CD4-positive, alpha-beta T cell treated with Interleukin-15 for 4 hours (primary cell): Measurements from ENCODE around the gene PIH1D2.
"Not testable (repeated sequence)": the region's sequence is repeated elsewhere in the genome, so short reads cannot be mapped to it uniquely, and the experiment has no call there.

Experiments
- DNase-seq: peaks from one replicate; pipeline ENCODE4 v3.0.0-alpha.2; 2020; ENCODE audit warnings: low spot score

Gene PIH1D2

GRCh38 chr11:112073941-112074811, at the start of gene PIH1D2, which contains the start of gene NKAPD1:
TSS of gene PIH1D2 (minus strand) at chr11:112074017. CDS start at chr11:112073174, 843 bp downstream.
TSS of gene NKAPD1 (plus strand) at chr11:112074299. CDS start at chr11:112075575, 1,276 bp downstream.
- DNase-seq: peak; percentile 87

DNA sequence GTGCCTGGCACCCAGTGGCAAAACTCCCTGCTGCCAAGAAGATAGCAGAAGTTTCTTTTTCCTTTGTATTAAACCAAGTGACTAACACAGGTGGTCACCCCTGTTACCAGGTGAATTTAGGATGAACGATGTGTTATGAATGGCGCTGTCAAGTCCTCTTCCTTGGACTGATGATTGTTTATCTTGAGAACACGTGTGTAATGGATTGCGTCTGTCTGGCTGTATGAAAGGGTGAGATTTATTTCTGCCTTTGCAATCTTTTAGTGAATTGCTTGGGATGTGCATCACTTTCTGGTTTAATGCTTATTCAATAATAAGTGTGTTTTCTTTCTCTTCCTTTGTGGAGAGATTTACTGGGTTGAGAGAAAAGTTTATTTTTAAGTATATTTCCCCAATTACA, 49.3 kb upstream of the PIH1D2 start:
- DNase-seq: no peak

DNA sequence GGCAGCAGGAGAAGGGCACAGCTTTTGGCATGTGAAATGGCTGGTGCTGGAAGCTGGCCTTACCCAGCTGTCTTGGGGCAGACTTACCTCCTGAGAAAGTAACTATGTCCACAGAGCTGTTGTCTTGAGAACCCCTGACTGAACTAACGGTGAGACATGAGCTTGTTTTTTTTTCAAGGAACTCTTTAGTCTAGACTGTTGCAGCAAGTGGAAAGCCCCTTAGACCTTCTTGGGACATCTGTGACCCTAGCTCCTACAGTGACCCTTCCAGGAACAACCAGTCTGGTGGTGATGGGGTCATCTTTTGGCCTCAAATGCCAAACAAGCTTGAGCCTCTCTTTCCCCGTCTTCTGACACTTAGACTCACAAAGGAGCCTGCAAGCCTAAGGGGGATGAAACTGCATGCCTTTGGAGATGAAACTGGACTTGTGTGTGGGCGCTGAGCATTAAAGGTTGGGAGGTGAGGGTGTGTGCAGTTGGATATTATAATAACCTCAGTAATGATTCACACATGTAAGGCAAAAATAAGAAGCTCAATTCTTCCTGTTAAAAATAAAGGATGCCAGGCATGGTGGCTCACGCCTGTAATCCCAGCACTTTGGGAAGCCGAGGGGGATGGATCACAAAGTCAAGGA, 48.3 kb upstream of the PIH1D2 start:
- DNase-seq: no peak

DNA sequence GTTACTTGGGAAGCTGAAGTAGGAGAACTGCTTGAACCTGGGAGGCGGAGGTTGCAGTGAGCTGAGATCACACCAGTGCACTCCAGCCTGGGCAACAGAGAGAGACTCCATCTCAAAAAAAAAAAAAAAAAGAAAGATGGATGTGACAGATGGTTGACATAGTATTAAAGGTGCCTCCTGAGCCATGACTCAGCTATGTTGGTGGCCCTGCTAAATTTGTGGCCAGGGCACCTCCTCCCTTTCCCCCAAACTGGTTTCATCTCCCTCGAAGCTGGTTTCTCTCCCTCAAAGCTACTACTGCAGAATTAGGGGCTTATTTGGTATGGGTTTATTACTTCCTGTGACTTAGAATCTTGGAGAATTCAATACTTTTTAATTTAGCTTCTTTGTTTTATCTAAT, 44.4 kb upstream of the PIH1D2 start:
- no peak for DNase-seq

- DNase-seq: no peak
Measured at GRCh38 chr11:112115386-112115785, 41.6 kb upstream of the PIH1D2 start.

GRCh38 chr11:112114460-112114859, 40.6 kb upstream of the PIH1D2 start:
- DNase-seq: no peak

- peak; percentile 35 for DNase-seq
Measured at GRCh38 chr11:112113539-112114457, 40.0 kb upstream of the PIH1D2 start.

DNA sequence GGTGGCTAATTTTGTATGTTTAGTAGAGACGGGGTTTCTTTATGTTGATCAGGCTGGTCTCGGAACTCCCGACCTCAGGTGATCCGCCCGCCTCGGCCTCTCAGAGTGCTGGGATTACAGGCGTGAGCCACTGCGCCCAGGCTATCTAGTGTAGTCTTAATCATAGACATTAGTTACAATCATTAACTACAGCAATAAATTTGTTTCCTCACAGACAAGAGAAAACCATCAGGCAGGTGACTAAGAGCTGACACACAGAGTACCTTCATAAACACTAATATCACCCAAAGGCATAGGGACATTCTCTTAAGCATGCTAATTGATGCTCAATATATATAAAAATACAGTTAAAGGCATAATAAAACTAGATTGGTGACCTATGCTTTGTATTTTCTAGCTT, 32.3 kb upstream of the PIH1D2 start:
- DNase-seq: no peak

DNA sequence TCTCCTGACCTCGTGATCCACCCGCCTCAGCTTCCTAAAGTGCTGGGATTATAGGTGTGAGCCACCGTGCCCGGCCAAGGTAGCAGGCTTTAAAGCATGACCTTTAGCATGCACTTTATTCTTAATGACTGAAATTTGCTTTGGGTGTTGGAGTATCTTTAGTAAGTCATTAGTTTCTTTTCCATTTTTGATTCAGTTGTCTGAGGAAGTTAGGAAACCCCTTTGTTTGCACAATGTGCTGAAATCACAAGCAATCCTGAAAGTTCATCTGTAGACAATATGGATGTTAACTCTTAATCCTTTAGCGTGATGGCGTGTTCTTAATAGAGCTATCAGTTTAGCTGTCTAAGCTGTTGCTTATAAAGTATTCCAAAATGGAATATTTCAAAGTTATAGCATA, 29.6 kb upstream of the PIH1D2 start:
- DNase-seq: no peak

DNA sequence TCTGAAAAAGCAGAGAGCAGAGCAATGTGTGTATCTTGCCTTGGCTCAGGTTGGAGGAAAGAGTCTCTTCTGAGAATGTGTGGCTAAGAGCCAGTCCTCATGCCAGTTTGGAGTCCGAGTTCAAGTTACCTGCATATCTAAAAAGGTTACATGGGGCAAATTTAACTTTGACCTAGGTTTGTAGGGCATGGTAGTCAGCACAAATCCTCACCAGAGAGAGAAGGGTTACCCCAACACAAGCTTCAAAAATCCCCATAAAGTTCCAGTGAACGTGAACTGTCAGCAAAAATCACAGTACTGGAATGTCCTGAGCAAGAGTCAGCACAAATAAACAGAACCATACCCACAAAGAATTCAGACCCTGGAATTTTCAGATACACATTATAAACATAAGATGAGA, 26.6 kb upstream of the PIH1D2 start:
- no peak for DNase-seq

- DNase-seq: no peak
Measured at GRCh38 chr11:112097734-112098528, 24.1 kb upstream of the PIH1D2 start.

DNA sequence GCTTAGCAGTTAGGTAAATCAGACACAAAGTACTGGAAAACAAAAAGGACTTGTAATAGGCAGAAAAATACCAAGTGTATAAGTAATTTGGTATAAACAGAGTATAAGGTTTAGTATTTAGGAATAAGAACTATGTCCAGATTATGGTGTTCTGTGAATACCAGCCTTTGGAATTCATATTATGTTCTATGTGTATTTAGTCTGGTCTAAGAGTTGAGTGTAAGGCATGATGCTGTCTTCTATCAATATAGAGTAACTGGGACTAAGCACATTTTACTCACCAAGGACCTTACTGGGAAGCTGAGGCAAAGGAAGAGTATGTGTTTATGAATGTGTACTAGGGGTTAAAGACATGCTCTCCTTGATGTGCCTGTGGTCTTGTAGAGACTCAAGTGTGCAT, 22.4 kb upstream of the PIH1D2 start:
- DNase-seq: no peak

DNA sequence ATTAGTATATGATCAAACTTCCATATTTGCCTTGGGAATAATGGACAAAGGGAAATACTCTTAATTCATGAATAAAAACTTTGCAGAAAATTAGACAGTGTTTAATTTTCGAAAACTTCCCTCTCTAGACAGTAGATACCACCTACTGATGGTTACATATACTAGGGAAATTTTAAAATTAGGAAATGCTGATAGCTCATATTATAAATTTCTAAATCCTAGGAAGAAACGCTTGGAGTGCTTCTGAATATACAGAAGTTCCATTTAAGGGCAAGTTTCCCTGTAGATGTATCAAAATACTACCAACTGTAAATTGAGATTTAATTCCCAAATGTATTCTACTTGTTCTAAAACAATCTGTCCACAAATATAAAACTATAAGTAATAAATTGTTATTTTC, 21.5 kb upstream of the PIH1D2 start:
- DNase-seq: not testable (repeated sequence)

- no peak for DNase-seq
Measured at GRCh38 chr11:112087212-112087611, 13.4 kb upstream of the PIH1D2 start.

DNA sequence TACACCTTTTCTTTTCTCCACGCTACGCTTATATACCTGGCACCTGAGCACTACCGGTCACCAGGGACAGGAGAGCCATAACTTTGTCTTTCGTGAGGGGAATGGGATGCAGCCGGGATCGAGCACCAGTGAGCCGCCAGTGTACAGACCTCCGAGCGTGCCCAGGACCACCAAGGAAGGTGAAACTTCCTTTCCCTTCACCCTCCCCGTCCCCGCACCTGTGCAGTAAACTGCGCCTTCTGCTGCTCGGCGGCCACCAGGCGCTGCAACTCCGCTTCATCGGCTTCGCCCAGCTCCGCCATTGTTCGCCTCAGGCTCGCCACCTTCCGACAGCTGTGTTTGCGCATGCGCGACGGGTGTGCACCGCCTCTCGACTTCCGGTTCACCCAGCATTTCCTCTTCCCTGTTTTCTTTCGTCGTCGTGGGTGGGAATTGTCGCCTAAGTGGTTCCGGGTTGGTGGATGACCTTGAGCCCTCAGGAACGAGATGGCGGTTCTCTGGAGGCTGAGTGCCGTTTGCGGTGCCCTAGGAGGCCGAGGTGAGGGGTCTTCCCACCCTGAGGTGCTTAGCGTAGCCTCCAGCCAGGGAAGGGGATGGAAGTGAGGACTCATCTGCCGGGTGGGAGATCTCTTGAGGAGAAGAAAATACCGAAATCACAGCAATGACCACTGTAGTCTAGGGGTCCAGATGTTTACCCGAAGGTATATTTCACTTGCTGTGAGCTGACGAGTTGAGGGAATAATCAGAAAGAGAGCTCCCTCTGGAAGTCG, 12.8 kb upstream of the PIH1D2 start, which contains the start of the genes SDHD and TIMM8B:
TSS of gene SDHD (plus strand) at position 452 of the 770 bp plus-strand sequence. CDS start at position 487, 35 bp downstream.
TSS of gene TIMM8B (minus strand) at position 335 of the 770 bp plus-strand sequence. CDS start at position 302, 33 bp downstream.
- peak; percentile 97 for DNase-seq

GRCh38 chr11:112085822-112086421, 12.1 kb upstream of the PIH1D2 start:
- DNase-seq: peak; percentile 15

DNA sequence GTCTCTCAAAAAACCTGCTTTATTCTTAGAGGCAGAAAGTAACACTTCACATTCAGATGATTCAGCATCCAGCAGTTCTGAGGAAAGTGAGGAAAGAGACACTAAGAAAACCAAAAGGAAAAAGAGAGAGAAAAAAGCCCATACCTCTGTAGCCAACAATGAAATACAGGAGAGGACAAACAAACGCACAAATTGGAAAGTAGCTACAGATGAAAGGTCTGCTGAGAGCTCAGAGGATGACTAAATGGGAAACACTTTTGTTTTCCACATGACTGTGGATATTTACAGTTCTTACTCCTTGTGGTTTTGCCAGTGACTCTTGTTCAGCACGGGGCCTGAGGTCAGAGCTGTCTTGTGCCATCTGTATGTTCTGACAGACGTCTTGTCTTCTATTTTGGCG, 8.9 kb upstream of the PIH1D2 start:
- no peak for DNase-seq

DNA sequence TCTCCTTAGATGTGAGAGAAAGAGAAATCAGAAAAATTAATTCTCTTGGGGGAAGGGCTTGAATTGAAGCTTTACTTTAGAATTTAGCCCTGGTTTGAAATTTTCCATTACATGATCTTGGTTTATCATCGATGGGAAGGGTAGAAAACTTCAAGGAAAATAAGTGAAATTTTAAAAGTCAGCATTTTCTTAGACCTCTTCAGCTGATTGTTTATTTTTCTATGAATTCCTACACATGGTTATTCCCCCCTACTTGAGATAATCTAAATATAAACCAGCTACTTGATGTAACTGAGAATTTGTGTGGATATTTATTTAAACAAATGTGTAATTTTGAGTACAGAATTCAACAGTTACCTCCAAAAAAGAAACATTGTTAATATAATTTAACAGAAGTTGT, 10.9 kb downstream of the PIH1D2 start:
- no peak for DNase-seq

- DNase-seq: no peak
Measured at GRCh38 chr11:112058103-112058502, 15.7 kb downstream of the PIH1D2 start.

GRCh38 chr11:112057170-112057569, 16.6 kb downstream of the PIH1D2 start:
- no peak for DNase-seq
